GM23248 (cell line): Measurements from ENCODE around the gene USP48. TPM values are rescaled to one million over a fixed set of nuclear protein-coding genes. Genes with fewer than 3 reads are reported as not detected.
A peak's percentile ranks its signal among the peaks of the same experiment; 100 is the strongest.

Experiments used
- DNase-seq: peaks from one replicate; pipeline ENCODE4 v3.0.0-alpha.2; 2015
- H2AFZ ChIP-seq: fragments of 200-600 bp; sonication (generic); 2 replicates; pipeline ENCODE4 v1.6.1; 2016; ENCODE audit warnings: antibody characterized with exemption
- H3F3A ChIP-seq: fragments of 200-600 bp; sonication (generic); 2 replicates; pipeline ENCODE4 v1.6.1; 2016; ENCODE audit warnings: mild to moderate bottlenecking, antibody characterized with exemption, mixed run types; ENCODE audit not compliant: insufficient read depth
- H3K27ac ChIP-seq: fragments of 200-600 bp; sonication (generic); 2 replicates; pipeline ENCODE4 v1.5.1; 2016; ENCODE audit warnings: mild to moderate bottlenecking
- H3K27me3 ChIP-seq: fragments of 200-600 bp; sonication (generic); replicated peaks from 2 replicates; pipeline ENCODE4 v1.6.1; 2016; ENCODE audit warnings: mild to moderate bottlenecking; ENCODE audit not compliant: insufficient read depth
- H3K36me3 ChIP-seq: fragments of 200-600 bp; sonication (generic); 2 replicates; pipeline ENCODE4 v1.6.1; 2016; ENCODE audit warnings: low read depth, mild to moderate bottlenecking
- H3K4me1 ChIP-seq: fragments of 200-600 bp; sonication (generic); 2 replicates; pipeline ENCODE4 v1.6.1; 2016; ENCODE audit warnings: mild to moderate bottlenecking; ENCODE audit not compliant: insufficient read depth
- H3K4me2 ChIP-seq: fragments of 200-600 bp; sonication (generic); one replicate; pipeline ENCODE4 v1.6.1; 2016; ENCODE audit warnings: mild to moderate bottlenecking; ENCODE audit not compliant: unreplicated experiment
- H3K4me3 ChIP-seq: fragments of 200-600 bp; sonication (generic); 2 replicates; pipeline ENCODE4 v1.5.1; 2016; ENCODE audit warnings: mild to moderate bottlenecking
- H3K79me2 ChIP-seq: fragments of 200-600 bp; sonication (generic); 2 replicates; pipeline ENCODE4 v1.6.1; 2016; ENCODE audit warnings: mild to moderate bottlenecking; ENCODE audit not compliant: insufficient read depth
- H3K9ac ChIP-seq: fragments of 200-600 bp; sonication (generic); 2 replicates; pipeline ENCODE4 v1.6.1; 2016; ENCODE audit warnings: mild to moderate bottlenecking
- H3K9me2 ChIP-seq: fragments of 200-600 bp; sonication (generic); 2 replicates; pipeline ENCODE4 v1.6.1; 2016; ENCODE audit warnings: mixed run types, mild to moderate bottlenecking, moderate library complexity; ENCODE audit not compliant: insufficient read depth
- H3K9me3 ChIP-seq: fragments of 200-600 bp; sonication (generic); one replicate; pipeline ENCODE4 v1.6.1; 2017; ENCODE audit warnings: low read depth
- H4K20me1 ChIP-seq: fragments of 200-600 bp; sonication (generic); 2 replicates; pipeline ENCODE4 v1.6.0; 2016; ENCODE audit not compliant: insufficient read depth
- EZH2 ChIP-seq: fragments of 200-600 bp; sonication (generic); IDR thresholded peaks from 2 replicates; pipeline ENCODE4 v1.6.1; 2018; ENCODE audit warnings: antibody characterized with exemption, mild to moderate bottlenecking; ENCODE audit not compliant: insufficient read depth, poor library complexity, severe bottlenecking
- EZH2phosphoT487 ChIP-seq: fragments of 200-600 bp; sonication (generic); IDR thresholded peaks from 2 replicates; pipeline ENCODE4 v1.6.1; 2018; ENCODE audit warnings: antibody characterized with exemption, moderate library complexity, mild to moderate bottlenecking, low read depth; ENCODE audit not compliant: insufficient read depth
- WGBS, 2 experiments: methylation state at CpG; one replicate each; pipeline ENCODE4 v1.1.6; 2015 to 2017; ENCODE audit warnings: low lambda C conversion rate in 2 of 2, low coverage in 1 of 2; ENCODE audit errors: missing lambda C conversion rate in 2 of 2; 5-methylcytosine and 5-hydroxymethylcytosine counted together
- in situ Hi-C: fragments of 300-500 bp; cut with MboI; formaldehyde crosslinking; loops from 2 replicates; pipeline ENCODE4 v1.15.0; 2020
- polyA plus RNA-seq: library from polyadenylated mRNA; unstranded; fragments of >200 nt; fragmentation: Nextera tagmentation; extraction: Ambion mirVana; gene quantifications from 2 replicates; pipeline ENCODE4 v1.2.1, GENCODE V29; 2016
- total RNA-seq: library from RNA; depleted of rRNA; stranded (reverse); fragments of >200 nt; shearing (Covaris generic); gene quantifications from 2 replicates; pipeline ENCODE4 v1.2.3, GENCODE V29; 2014

The USP48 gene
- total and polyA plus RNA-seq, 2 experiments from 2014 or later: 34.3 to 60.4 TPM

- peak; percentile 33 for DNase-seq
- Histone ChIP-seq H3K36me3 (peaks cover 60% of the 10 kb centered on the region), H3K9me2 (no peaks in the 10 kb centered on the region), H3F3A (peaks cover 49% of the 10 kb centered on the region), H3K27me3 (no peaks in the 10 kb centered on the region), H3K4me3 (no peak overlapping the region), H2AFZ (no peak overlapping the region), H3K27ac (no peak overlapping the region), H4K20me1 (peaks cover 2% of the 10 kb centered on the region; the same call in 1 of the 2 replicates), H3K9ac (no peak overlapping the region), H3K4me1 (no peaks in the 10 kb centered on the region), H3K79me2 (peaks cover 5% of the 10 kb centered on the region; the same call in 1 of the 2 replicates), H3K4me2 (no peak overlapping the region), H3K9me3 (no peaks in the 10 kb centered on the region)
- no peak for TF ChIP-seq EZH2
- TF ChIP-seq EZH2phosphoT487: no peak
- 20 to 48% methylated on average over 1 to 9 of the region's 9 CpGs for WGBS, 2 experiments
- in situ Hi-C loops: no loop called here
These were observed 39.4 kb upstream of the USP48 start for GRCh38 chr1:21822349-21822748.

- WGBS, 2 experiments: 98 to 99% methylated on average over 11 of the region's 11 CpGs
- H3K9ac ChIP-seq: no peak overlapping the region
- no peaks in the 10 kb centered on the region for H3K27me3 ChIP-seq
- TF ChIP-seq EZH2phosphoT487 (no peak), EZH2 (no peak)
- DNase-seq: no peak
- no peaks in the 10 kb centered on the region for H3K4me1 ChIP-seq
- H3K36me3 ChIP-seq: peaks cover 52% of the 10 kb centered on the region
- H3K9me2 ChIP-seq: no peaks in the 10 kb centered on the region
- H2AFZ ChIP-seq: no peak overlapping the region
- no peak overlapping the region for H3K4me2 ChIP-seq
- H3K79me2 ChIP-seq: peaks cover 5% of the 10 kb centered on the region; the same call in 1 of the 2 replicates
- H3K4me3 ChIP-seq: no peak overlapping the region
- in situ Hi-C loops: no loop called here
- H4K20me1 ChIP-seq: peaks cover 3% of the 10 kb centered on the region; the same call in 1 of the 2 replicates
- H3K9me3 ChIP-seq: no peaks in the 10 kb centered on the region
- peaks cover 56% of the 10 kb centered on the region for H3F3A ChIP-seq
- no peak overlapping the region for H3K27ac ChIP-seq
These were observed 38.6 kb upstream of the USP48 start for GRCh38 chr1:21821385-21822019.

DNA sequence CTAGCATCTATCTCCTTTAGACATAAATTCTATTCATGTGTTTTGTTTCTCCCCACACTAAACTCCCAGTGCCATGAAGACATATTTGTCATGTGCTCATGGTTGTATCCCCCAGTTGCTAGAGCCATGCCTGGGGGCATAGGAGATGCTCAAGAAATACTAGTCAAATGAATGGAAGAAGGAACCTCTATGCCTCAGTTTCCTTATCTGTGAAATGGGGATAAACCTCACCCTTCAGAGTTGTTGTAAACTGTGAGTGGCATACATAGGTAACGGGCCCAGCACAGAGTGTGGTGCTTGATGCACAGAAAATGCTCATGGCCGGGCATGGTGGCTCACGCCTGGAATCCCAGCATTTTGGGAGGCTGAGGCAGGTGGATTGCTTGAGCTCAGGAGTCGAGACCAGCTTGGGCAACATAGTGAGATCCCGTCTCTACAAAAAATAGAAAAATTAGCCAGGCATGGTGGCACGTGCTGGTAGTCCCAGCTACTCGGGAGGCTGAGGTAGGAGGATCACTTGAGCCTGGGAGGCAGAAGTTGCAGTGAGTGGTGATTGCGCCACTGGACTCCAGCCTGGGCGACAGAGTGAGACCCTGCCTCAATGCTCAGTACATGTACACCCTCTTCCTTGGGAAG, 37.8 kb upstream of the USP48 start:
- Histone ChIP-seq H4K20me1 (peaks cover 3% of the 10 kb centered on the region; the same call in 1 of the 2 replicates), H3K9ac (no peak overlapping the region), H2AFZ (no peak overlapping the region), H3K9me2 (no peaks in the 10 kb centered on the region), H3K27ac (no peak overlapping the region), H3K9me3 (no peaks in the 10 kb centered on the region), H3F3A (peaks cover 56% of the 10 kb centered on the region), H3K4me3 (no peak overlapping the region), H3K79me2 (no peaks in the 10 kb centered on the region), H3K27me3 (no peaks in the 10 kb centered on the region), H3K4me1 (no peaks in the 10 kb centered on the region), H3K4me2 (no peak overlapping the region), H3K36me3 (peaks cover 52% of the 10 kb centered on the region)
- in situ Hi-C loops: no loop called here
- no peak for DNase-seq
- 85 to 86% methylated on average over 9 of the region's 9 CpGs for WGBS, 2 experiments
- TF ChIP-seq EZH2phosphoT487 (no peak), EZH2 (no peak)

GRCh38 chr1:21818656-21819055, 35.7 kb upstream of the USP48 start:
- peak; percentile 65 for DNase-seq
- Histone ChIP-seq H2AFZ (no peak overlapping the region), H3K36me3 (peaks cover 34% of the 10 kb centered on the region), H4K20me1 (peaks cover 3% of the 10 kb centered on the region; the same call in 1 of the 2 replicates), H3K27ac (no peak overlapping the region), H3K27me3 (no peaks in the 10 kb centered on the region), H3K9me3 (no peaks in the 10 kb centered on the region), H3K4me1 (no peaks in the 10 kb centered on the region), H3F3A (peaks cover 50% of the 10 kb centered on the region), H3K4me2 (no peak overlapping the region), H3K4me3 (no peak overlapping the region), H3K9ac (no peak overlapping the region), H3K9me2 (no peaks in the 10 kb centered on the region), H3K79me2 (no peaks in the 10 kb centered on the region)
- WGBS, 2 experiments: 35 to 65% methylated on average over 4 to 10 of the region's 10 CpGs
- TF ChIP-seq EZH2 (no peak), EZH2phosphoT487 (no peak)
- in situ Hi-C loops: no loop called here
